Measurements from ENCODE around the gene GLRA1. TPM values are rescaled to one million over a fixed set of nuclear protein-coding genes. Genes with fewer than 3 reads are reported as not detected.

GLRA1 gene
- total and polyA plus RNA-seq, 10 donors: not detected

- no peaks in the 10 kb centered on the region for H3K36me3 ChIP-seq
- H3K4me1 ChIP-seq: no peaks in the 10 kb centered on the region
- no peaks in the 10 kb centered on the region for H3K27me3 ChIP-seq (replicated peaks in 1 of 7)
- no peak overlapping the region for H3K27ac ChIP-seq
- no peak for DNase-seq
- WGBS, 5 donors: 71 to 85% (median 72%) methylated on average over 3 of the region's 3 CpGs
- H3K9me3 ChIP-seq: no peaks in the 10 kb centered on the region
- intact Hi-C loops (cut with DNase I; ENCODE audit: low total_unique reads): no loop called here
- no peak for TF ChIP-seq POLR2A (IDR thresholded peaks at IDR 0.05)
- no peak overlapping the region for H3K4me3 ChIP-seq
Measured at GRCh38 chr5:151912360-151912759, 12.3 kb downstream of the GLRA1 start.

- no peak for TF ChIP-seq CTCF (IDR thresholded peaks at IDR 0.05 in 8 of 11, conservative IDR thresholded peaks at IDR 0.05 in 3 of 11)
- TF ChIP-seq POLR2A (IDR thresholded peaks at IDR 0.05): no peak
- TF ChIP-seq POLR2AphosphoS5 (IDR thresholded peaks at IDR 0.05): no peak
- no peaks in the 10 kb centered on the region for H3K27me3 ChIP-seq (replicated peaks in 1 of 7)
- no peak overlapping the region for H3K4me3 ChIP-seq
- no peaks in the 10 kb centered on the region for H3K9me3 ChIP-seq
- H3K27ac ChIP-seq: no peak overlapping the region
- DNase-seq: no peak
- intact Hi-C loops (cut with DNase I; ENCODE audit: low total_unique reads): no loop called here
- H3K36me3 ChIP-seq: no peaks in the 10 kb centered on the region
- no peaks in the 10 kb centered on the region for H3K4me1 ChIP-seq
Measured at GRCh38 chr5:151911011-151911410, 13.6 kb downstream of the GLRA1 start.

GRCh38 chr5:151909628-151910027, 15.0 kb downstream of the GLRA1 start:
- no peak for DNase-seq
- intact Hi-C loops (cut with DNase I; ENCODE audit: low total_unique reads): no loop called here
- no peak overlapping the region for H3K27ac ChIP-seq
- 41 to 69% (median 56%) methylated on average over 1 of the region's 1 CpG for WGBS, 5 donors
- no peaks in the 10 kb centered on the region for H3K9me3 ChIP-seq
- TF ChIP-seq POLR2A (IDR thresholded peaks at IDR 0.05): no peak
- TF ChIP-seq CTCF (IDR thresholded peaks at IDR 0.05 in 8 of 11, conservative IDR thresholded peaks at IDR 0.05 in 3 of 11): no peak
- TF ChIP-seq POLR2AphosphoS5 (IDR thresholded peaks at IDR 0.05): no peak
- H3K36me3 ChIP-seq: no peaks in the 10 kb centered on the region
- H3K4me1 ChIP-seq: no peaks in the 10 kb centered on the region
- no peaks in the 10 kb centered on the region for H3K27me3 ChIP-seq (replicated peaks in 1 of 7)
- no peak overlapping the region for H3K4me3 ChIP-seq

GRCh38 chr5:151906246-151906645, 18.4 kb downstream of the GLRA1 start:
- Histone ChIP-seq H3K9me3 (no peaks in the 10 kb centered on the region), H3K36me3 (no peaks in the 10 kb centered on the region), H3K27ac (no peak overlapping the region), H3K4me1 (no peaks in the 10 kb centered on the region), H3K4me3 (no peak overlapping the region), H3K27me3 (replicated peaks in 1 of 7) (peaks cover 0 to 8% (median 0%) of the 10 kb centered on the region in 7 donors)
- intact Hi-C loops (cut with DNase I; ENCODE audit: low total_unique reads): no loop called here
- 53 to 64% (median 54%) methylated on average over 3 of the region's 3 CpGs for WGBS, 5 donors
- TF ChIP-seq POLR2A (IDR thresholded peaks at IDR 0.05) (no peak), CTCF (IDR thresholded peaks at IDR 0.05 in 8 of 11, conservative IDR thresholded peaks at IDR 0.05 in 3 of 11) (no peak), POLR2AphosphoS5 (IDR thresholded peaks at IDR 0.05) (no peak)
- DNase-seq: no peak

- intact Hi-C loops (cut with DNase I; ENCODE audit: low total_unique reads): no loop called here
- no peak for DNase-seq
- no peaks in the 10 kb centered on the region for H3K9me3 ChIP-seq
- no peaks in the 10 kb centered on the region for H3K4me1 ChIP-seq
- 36 to 52% (median 43%) methylated on average over 4 of the region's 4 CpGs for WGBS, 5 donors
- H3K27me3 ChIP-seq (replicated peaks in 1 of 7): peaks cover 0 to 8% (median 0%) of the 10 kb centered on the region in 7 donors
- H3K36me3 ChIP-seq: no peaks in the 10 kb centered on the region
- H3K27ac ChIP-seq: no peak overlapping the region
- TF ChIP-seq CTCF (IDR thresholded peaks at IDR 0.05 in 8 of 11, conservative IDR thresholded peaks at IDR 0.05 in 3 of 11) (no peak), POLR2AphosphoS5 (IDR thresholded peaks at IDR 0.05) (no peak), POLR2A (IDR thresholded peaks at IDR 0.05) (no peak)
- H3K4me3 ChIP-seq: no peak overlapping the region
Measured at GRCh38 chr5:151905557-151905961, 19.1 kb downstream of the GLRA1 start.
